ENCODE data around the gene KIF12. TPM values are rescaled to one million over a fixed set of nuclear protein-coding genes. Genes with fewer than 3 reads are reported as not detected.

KIF12 gene
- total RNA-seq, 1 donor from 2014 or later: not detected

DNA sequence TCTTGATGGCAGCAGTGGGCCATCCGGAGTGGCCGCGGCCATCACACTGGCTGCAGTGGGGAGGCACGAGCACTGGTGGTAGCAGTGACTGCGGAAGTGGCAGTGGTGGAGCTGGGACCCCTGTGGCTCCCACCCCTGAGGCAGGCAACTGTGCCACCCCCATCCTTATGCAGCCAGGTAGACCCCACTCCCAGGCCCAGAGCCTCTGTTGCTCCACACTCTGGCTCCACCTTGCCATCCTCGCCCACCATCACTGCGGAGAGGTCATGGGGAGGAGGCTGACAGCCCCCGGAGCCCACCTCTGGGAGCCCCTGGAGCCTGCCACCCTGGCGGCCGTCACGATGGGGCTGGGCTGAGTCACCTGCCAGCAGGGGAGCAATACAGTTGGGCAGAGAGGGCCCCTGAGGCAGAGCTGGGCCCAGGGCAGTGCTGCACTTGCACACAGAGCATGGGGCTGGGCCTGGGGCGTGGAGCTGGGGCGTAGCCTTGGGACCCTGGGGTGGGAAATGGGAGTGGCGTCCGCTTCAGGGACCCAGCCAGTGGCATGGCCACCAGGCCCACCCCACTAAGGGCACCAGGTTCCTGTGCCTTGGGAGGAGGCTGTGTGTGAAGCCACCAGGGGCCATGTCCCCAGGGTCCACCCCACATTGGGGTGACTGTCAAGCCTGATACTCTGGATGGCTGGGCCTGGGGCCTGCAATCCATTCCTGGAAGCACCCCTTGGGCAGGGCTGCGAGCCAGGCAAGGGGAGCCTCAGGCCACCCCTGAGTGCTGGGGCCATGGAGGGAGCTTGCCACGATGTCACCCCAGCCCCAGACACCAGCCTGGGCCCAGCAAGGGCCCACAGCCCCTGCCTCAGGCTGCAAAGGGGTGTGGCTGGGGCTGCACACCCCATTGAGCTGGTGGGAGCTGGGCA lies 28.6 kb downstream of the KIF12 start:
- intact Hi-C loops (cut with micrococcal nuclease): no loop called here

GRCh38 chr9:114069476-114070187 lies 29.5 kb downstream of the KIF12 start:
- intact Hi-C loops (cut with micrococcal nuclease): no loop called here

- intact Hi-C loops (cut with micrococcal nuclease): no loop called here
These were observed 33.8 kb downstream of the KIF12 start for GRCh38 chr9:114065304-114065703.

GRCh38 chr9:114061830-114062474 lies 37.1 kb downstream of the KIF12 start:
- intact Hi-C loops (cut with micrococcal nuclease): no loop called here

GRCh38 chr9:114061292-114061691 lies 37.8 kb downstream of the KIF12 start:
- intact Hi-C loops (cut with micrococcal nuclease): no loop called here

GRCh38 chr9:114060711-114061110 lies 38.4 kb downstream of the KIF12 start:
- intact Hi-C loops (cut with micrococcal nuclease): no loop called here

DNA sequence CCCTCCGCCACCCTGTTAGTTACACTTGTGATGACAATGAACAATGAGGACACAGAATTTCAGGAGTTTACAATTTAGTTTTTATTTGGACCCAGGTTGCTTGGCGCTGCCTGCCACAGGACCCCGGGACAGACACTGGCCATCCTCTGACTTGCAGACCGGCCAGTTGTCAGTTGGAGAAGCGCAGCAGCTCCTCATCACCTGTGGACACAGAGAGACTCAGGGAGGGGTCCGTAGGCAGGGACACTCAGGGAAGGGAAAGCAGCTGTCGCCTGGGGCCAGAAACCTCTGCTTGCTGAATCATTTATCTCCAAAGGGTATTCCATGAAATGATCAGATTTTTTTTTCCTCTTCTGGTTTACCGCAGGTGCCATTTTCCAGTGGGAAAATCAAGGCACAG lies 39.0 kb downstream of the KIF12 start:
- intact Hi-C loops (cut with micrococcal nuclease): no loop called here

DNA sequence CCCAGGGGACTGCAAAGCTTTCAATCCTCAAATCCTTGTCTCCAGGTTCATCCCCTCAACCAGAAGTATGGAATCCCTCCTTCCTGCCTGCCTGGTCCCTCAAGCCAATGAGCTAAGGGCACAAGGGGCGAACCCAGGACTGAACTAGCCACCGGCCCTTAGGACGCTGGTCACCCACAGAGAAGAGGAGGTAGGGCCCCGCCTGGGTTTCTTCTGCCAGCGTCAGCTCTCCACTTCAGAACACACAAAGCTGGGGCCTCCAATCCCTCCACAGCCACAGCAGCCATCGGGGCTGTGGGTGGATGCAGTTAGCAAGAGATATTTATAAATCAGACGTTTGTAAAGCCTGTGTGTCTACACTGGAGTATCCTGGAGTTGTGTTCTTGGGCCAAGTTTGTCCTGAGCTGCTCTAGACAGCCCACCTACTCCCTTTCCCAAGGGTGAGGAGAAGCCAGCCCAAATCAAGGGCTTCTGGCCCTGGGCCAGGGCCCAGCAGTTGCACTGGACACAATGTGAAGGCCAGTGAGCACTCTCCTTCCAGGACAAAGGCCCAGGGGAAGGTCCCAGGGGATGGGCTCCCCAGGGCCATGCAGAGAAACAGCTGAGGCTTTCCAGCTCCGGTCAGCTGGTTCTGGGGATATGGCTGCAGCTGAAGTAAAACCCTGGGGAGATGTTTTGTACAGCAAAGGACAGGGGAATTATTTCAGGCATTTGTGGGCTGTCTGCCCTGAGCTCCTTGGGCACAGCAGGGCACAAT lies 39.9 kb downstream of the KIF12 start:
- intact Hi-C loops (cut with micrococcal nuclease): no loop called here

- intact Hi-C loops (cut with micrococcal nuclease): no loop called here
These were observed 40.4 kb downstream of the KIF12 start for GRCh38 chr9:114058688-114059046.

DNA sequence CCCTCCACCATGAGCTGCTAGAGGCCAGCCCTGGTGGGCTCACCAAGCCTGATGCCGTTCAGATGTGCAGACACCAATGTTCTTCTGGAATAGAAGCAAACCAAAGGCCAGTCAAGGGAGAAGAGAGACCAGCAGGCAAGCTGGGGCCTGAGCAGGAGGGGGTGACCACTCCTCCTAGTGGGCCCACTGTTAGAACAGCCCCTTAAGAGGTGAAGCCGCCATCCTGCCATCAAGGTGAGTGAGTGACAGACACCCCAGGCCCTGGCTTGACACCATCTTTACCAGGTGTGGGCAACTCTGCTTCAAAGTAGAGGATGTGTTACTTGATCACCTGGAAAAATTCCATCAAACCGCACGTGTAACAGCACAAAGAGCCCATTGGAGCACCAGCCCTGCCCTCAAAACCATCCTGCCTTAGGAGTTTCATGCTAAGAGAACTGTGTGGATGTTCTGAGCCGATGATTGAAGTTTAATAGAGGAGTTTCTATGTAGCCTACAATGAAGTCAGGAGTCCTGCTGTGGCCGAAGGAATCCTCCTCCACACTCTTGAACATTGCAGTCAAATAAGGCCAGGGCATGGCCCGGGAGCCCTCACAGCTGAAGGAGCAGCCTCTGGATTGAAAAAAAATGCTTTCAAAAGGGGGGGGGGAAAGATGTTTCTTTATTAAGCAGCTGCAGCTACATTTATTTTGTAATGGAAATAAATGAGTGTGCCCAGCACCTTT lies 41.8 kb downstream of the KIF12 start:
- intact Hi-C loops (cut with micrococcal nuclease): no loop called here

DNA sequence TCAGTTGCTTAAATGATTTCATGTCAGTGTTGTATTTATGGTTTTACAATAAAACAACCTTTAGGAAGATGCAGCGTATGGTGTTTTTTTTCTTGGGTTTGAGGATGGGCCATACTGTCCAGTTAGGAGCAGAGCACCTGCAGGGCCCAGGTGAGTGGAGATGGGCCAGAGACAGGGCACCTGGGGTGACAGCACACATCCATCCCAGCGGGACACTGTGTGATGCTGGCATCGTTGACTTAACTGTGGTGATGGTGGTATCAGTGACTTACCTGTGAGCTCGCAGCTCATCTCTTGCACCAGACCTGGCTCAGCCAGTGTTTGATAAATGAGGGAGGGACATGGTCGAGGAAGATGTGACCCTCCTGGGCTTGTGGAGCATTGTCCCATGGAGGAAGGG lies 42.6 kb downstream of the KIF12 start:
- intact Hi-C loops (cut with micrococcal nuclease): no loop called here

GRCh38 chr9:114055894-114056293 lies 43.2 kb downstream of the KIF12 start:
- intact Hi-C loops (cut with micrococcal nuclease): no loop called here

GRCh38 chr9:114055061-114055460 lies 44.0 kb downstream of the KIF12 start:
- intact Hi-C loops (cut with micrococcal nuclease): no loop called here

- intact Hi-C loops (cut with micrococcal nuclease): no loop called here
These were observed 44.9 kb downstream of the KIF12 start for GRCh38 chr9:114054191-114054690.

DNA sequence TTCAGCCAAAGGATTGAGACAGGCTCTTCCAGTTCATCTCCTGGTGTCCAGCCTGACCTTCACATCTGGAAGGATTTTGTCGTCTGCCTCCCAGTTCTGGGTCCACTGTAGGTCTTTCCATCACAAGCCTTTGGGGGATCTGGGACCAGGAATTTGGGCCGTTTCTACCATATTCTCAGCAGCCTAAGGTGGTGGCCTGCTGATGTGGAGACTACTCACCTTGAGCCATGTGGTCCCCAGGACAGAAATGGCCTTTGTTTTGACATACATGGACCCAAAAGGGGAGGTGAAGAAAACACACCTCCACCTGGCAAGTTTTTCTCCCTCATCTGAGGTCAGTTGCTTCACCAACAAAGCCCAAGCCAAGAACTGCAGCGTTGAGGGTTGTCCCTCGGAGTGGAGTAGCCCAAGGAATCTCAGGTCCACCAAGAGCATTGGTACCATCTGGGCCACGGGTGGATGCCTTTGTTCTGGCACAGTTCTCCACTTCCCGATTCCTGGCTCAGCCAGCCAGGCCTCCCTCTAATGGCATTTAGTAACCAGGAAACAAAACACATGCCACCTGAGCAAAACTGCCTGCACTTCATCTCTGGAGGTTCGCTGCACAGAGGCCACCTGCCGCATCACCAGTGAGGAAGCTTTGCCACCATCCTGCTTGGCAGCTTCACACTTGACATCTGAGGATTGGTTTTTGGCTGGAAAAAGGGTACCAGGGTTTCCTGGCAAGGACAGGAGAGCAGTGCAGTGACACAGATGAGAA lies 45.7 kb downstream of the KIF12 start:
- intact Hi-C loops (cut with micrococcal nuclease): no loop called here

DNA sequence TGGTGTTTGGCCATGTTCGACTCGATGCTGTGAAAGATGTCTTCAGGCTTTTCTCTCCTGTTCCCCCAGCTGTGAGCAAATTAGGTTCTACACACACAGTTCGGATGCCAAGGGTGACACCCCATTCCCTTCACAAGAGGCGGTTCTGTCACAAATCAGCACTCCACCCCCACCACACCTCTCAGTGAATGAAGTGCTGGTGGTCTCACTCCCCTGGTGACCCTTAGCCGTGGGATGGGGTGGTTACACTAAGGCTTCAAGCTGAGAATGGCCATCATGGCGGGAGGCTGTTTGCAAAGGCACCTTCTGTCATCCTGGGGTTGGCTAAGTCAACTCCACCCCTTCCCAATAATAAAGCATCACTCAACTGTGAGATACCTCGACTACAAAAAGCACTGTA lies 47.4 kb downstream of the KIF12 start:
- intact Hi-C loops (cut with micrococcal nuclease): no loop called here

- intact Hi-C loops (cut with micrococcal nuclease): no loop called here
These were observed 47.8 kb downstream of the KIF12 start for GRCh38 chr9:114051281-114051680.

DNA sequence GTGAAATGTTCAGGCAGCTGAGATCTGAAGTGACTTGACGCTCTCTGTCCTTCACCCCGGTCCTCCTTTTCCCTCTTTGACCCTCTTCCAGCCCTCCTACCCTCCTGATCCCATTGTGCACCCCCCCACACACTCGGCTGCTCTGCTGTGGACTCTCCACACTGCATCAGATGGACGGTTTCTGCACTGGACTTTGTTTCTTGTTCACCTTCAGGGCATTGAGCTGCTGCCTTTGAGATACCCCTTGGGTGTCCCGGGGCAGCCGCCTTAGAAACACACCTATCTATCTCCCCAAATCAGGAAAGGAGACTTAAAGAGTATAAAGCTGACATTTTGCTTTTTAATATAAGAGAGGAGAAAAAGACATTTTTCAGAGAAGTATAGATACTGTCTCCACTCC lies 48.4 kb downstream of the KIF12 start:
- intact Hi-C loops (cut with micrococcal nuclease): no loop called here

GRCh38 chr9:114050226-114050568 lies 48.9 kb downstream of the KIF12 start:
- intact Hi-C loops (cut with micrococcal nuclease): no loop called here

Measured in T-helper 2 cell treated with Interferon-gamma antibody and Interleukin-4, amounts not matched to agents 100 ng/mL and 5 ng/mL, for 36 hours (primary cell).